WTC11 (cell line): ENCODE data around the gene PAK1.

Experiments
- FOXK1 ChIP-seq: sonication (generic); formaldehyde crosslinking; IDR thresholded peaks from 2 replicates; pipeline ENCODE4 v1.8.0; 2022; ENCODE audit warnings: mild to moderate bottlenecking, moderate library complexity, missing genetic modification reagents
- TEAD4 ChIP-seq: sonication (generic); formaldehyde crosslinking; IDR thresholded peaks from 2 replicates; pipeline ENCODE4 v1.8.0; 2022; ENCODE audit warnings: mild to moderate bottlenecking, missing genetic modification reagents
- TF ChIP-seq, protein P1 (sequence below): sonication (generic); formaldehyde crosslinking; IDR thresholded peaks from 2 replicates; pipeline ENCODE4 v1.8.0; 2022; ENCODE audit warnings: mild to moderate bottlenecking, missing genetic modification reagents
- TF ChIP-seq, protein P2 (sequence below): fragments of 200-600 bp; IDR thresholded peaks from 2 replicates; pipeline ENCODE4 v1.8.0; 2022; ENCODE audit warnings: antibody characterized with exemption
- TF ChIP-seq, protein P3 (sequence below): sonication (generic); formaldehyde crosslinking; IDR thresholded peaks from 2 replicates; pipeline ENCODE4 v1.8.0; 2022; ENCODE audit warnings: mild to moderate bottlenecking, missing genetic modification reagents
- TF ChIP-seq, protein P4 (sequence below): fragments of 250-450 bp; sonication (Bioruptor Pico); IDR thresholded peaks from 2 replicates; pipeline ENCODE4 v1.8.0; 2021; ENCODE audit warnings: mild to moderate bottlenecking
- TF ChIP-seq, protein P5 (sequence below): sonication (generic); formaldehyde crosslinking; IDR thresholded peaks from 2 replicates; pipeline ENCODE4 v1.8.1; 2023; ENCODE audit warnings: mild to moderate bottlenecking, missing genetic modification reagents, moderate library complexity
- TF ChIP-seq, protein P6 (sequence below): sonication (generic); formaldehyde crosslinking; IDR thresholded peaks from 2 replicates; pipeline ENCODE4 v1.8.0; 2022; ENCODE audit warnings: missing genetic modification reagents
- TF ChIP-seq, protein P7 (sequence below): sonication (generic); formaldehyde crosslinking; IDR thresholded peaks from 2 replicates; pipeline ENCODE4 v1.8.1; 2022; ENCODE audit warnings: low read depth, mild to moderate bottlenecking, moderate library complexity, missing genetic modification reagents, borderline replicate concordance
- TF ChIP-seq, protein P8 (sequence below): sonication (generic); formaldehyde crosslinking; IDR thresholded peaks from 2 replicates; pipeline ENCODE4 v1.8.1; 2022; ENCODE audit warnings: low read depth, missing genetic modification reagents, borderline replicate concordance
- TF ChIP-seq, protein P9 (sequence below): sonication (generic); formaldehyde crosslinking; IDR thresholded peaks from 2 replicates; pipeline ENCODE4 v1.8.1; 2023; ENCODE audit warnings: mild to moderate bottlenecking, missing genetic modification reagents, moderate library complexity
- TF ChIP-seq, protein P10 (sequence below): sonication (generic); formaldehyde crosslinking; IDR thresholded peaks from 2 replicates; pipeline ENCODE4 v1.8.1; 2022; ENCODE audit warnings: mild to moderate bottlenecking, moderate library complexity, missing genetic modification reagents

DNA sequence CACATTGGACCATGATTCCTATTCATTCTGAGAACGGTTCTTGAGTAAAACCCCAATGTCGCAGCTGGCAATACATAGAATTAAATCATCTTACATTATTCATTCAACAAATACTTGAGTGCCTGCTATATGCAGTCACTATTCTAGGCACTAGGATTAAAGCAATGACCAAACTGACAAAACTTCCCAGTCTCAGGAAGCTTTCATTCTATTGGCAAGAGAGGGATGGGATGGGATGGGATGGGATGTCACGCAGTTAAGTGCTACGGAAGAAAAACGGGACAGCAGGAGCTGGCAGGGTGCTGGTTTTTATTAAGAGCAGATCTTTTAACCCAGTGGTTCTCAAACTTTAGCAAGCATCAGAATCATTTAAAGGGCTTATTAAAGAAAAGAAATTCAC is 2.9 kb downstream of the PAK1 start:
- TF ChIP-seq, protein P1, sequence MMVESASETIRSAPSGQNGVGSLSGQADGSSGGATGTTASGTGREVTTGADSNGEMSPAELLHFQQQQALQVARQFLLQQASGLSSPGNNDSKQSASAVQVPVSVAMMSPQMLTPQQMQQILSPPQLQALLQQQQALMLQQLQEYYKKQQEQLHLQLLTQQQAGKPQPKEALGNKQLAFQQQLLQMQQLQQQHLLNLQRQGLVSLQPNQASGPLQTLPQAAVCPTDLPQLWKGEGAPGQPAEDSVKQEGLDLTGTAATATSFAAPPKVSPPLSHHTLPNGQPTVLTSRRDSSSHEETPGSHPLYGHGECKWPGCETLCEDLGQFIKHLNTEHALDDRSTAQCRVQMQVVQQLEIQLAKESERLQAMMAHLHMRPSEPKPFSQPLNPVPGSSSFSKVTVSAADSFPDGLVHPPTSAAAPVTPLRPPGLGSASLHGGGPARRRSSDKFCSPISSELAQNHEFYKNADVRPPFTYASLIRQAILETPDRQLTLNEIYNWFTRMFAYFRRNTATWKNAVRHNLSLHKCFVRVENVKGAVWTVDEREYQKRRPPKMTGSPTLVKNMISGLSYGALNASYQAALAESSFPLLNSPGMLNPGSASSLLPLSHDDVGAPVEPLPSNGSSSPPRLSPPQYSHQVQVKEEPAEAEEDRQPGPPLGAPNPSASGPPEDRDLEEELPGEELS (CRISPR knock-in tag), result 0 out of 2 replicates have a peak, but pooled peaks have one; percentile 3
- TF ChIP-seq, protein P2, sequence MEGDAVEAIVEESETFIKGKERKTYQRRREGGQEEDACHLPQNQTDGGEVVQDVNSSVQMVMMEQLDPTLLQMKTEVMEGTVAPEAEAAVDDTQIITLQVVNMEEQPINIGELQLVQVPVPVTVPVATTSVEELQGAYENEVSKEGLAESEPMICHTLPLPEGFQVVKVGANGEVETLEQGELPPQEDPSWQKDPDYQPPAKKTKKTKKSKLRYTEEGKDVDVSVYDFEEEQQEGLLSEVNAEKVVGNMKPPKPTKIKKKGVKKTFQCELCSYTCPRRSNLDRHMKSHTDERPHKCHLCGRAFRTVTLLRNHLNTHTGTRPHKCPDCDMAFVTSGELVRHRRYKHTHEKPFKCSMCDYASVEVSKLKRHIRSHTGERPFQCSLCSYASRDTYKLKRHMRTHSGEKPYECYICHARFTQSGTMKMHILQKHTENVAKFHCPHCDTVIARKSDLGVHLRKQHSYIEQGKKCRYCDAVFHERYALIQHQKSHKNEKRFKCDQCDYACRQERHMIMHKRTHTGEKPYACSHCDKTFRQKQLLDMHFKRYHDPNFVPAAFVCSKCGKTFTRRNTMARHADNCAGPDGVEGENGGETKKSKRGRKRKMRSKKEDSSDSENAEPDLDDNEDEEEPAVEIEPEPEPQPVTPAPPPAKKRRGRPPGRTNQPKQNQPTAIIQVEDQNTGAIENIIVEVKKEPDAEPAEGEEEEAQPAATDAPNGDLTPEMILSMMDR, result no peak
- TF ChIP-seq, protein P3, sequence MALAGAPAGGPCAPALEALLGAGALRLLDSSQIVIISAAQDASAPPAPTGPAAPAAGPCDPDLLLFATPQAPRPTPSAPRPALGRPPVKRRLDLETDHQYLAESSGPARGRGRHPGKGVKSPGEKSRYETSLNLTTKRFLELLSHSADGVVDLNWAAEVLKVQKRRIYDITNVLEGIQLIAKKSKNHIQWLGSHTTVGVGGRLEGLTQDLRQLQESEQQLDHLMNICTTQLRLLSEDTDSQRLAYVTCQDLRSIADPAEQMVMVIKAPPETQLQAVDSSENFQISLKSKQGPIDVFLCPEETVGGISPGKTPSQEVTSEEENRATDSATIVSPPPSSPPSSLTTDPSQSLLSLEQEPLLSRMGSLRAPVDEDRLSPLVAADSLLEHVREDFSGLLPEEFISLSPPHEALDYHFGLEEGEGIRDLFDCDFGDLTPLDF (CRISPR knock-in tag), result no peak
- no peak for TF ChIP-seq FOXK1 (CRISPR knock-in tag)
- TF ChIP-seq, protein P4, sequence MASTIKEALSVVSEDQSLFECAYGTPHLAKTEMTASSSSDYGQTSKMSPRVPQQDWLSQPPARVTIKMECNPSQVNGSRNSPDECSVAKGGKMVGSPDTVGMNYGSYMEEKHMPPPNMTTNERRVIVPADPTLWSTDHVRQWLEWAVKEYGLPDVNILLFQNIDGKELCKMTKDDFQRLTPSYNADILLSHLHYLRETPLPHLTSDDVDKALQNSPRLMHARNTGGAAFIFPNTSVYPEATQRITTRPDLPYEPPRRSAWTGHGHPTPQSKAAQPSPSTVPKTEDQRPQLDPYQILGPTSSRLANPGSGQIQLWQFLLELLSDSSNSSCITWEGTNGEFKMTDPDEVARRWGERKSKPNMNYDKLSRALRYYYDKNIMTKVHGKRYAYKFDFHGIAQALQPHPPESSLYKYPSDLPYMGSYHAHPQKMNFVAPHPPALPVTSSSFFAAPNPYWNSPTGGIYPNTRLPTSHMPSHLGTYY (CRISPR knock-in tag), result no peak
- TF ChIP-seq, protein P5, sequence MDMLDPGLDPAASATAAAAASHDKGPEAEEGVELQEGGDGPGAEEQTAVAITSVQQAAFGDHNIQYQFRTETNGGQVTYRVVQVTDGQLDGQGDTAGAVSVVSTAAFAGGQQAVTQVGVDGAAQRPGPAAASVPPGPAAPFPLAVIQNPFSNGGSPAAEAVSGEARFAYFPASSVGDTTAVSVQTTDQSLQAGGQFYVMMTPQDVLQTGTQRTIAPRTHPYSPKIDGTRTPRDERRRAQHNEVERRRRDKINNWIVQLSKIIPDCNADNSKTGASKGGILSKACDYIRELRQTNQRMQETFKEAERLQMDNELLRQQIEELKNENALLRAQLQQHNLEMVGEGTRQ (CRISPR knock-in tag), result no peak
- TF ChIP-seq TEAD4 (CRISPR knock-in tag), result no peak
- TF ChIP-seq, protein P6, sequence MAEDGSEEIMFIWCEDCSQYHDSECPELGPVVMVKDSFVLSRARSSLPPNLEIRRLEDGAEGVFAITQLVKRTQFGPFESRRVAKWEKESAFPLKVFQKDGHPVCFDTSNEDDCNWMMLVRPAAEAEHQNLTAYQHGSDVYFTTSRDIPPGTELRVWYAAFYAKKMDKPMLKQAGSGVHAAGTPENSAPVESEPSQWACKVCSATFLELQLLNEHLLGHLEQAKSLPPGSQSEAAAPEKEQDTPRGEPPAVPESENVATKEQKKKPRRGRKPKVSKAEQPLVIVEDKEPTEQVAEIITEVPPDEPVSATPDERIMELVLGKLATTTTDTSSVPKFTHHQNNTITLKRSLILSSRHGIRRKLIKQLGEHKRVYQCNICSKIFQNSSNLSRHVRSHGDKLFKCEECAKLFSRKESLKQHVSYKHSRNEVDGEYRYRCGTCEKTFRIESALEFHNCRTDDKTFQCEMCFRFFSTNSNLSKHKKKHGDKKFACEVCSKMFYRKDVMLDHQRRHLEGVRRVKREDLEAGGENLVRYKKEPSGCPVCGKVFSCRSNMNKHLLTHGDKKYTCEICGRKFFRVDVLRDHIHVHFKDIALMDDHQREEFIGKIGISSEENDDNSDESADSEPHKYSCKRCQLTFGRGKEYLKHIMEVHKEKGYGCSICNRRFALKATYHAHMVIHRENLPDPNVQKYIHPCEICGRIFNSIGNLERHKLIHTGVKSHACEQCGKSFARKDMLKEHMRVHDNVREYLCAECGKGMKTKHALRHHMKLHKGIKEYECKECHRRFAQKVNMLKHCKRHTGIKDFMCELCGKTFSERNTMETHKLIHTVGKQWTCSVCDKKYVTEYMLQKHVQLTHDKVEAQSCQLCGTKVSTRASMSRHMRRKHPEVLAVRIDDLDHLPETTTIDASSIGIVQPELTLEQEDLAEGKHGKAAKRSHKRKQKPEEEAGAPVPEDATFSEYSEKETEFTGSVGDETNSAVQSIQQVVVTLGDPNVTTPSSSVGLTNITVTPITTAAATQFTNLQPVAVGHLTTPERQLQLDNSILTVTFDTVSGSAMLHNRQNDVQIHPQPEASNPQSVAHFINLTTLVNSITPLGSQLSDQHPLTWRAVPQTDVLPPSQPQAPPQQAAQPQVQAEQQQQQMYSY (CRISPR knock-in tag), result no peak
- TF ChIP-seq, protein P7, sequence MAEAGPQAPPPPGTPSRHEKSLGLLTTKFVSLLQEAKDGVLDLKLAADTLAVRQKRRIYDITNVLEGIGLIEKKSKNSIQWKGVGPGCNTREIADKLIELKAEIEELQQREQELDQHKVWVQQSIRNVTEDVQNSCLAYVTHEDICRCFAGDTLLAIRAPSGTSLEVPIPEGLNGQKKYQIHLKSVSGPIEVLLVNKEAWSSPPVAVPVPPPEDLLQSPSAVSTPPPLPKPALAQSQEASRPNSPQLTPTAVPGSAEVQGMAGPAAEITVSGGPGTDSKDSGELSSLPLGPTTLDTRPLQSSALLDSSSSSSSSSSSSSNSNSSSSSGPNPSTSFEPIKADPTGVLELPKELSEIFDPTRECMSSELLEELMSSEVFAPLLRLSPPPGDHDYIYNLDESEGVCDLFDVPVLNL (CRISPR knock-in tag), result no peak
- TF ChIP-seq, protein P8, sequence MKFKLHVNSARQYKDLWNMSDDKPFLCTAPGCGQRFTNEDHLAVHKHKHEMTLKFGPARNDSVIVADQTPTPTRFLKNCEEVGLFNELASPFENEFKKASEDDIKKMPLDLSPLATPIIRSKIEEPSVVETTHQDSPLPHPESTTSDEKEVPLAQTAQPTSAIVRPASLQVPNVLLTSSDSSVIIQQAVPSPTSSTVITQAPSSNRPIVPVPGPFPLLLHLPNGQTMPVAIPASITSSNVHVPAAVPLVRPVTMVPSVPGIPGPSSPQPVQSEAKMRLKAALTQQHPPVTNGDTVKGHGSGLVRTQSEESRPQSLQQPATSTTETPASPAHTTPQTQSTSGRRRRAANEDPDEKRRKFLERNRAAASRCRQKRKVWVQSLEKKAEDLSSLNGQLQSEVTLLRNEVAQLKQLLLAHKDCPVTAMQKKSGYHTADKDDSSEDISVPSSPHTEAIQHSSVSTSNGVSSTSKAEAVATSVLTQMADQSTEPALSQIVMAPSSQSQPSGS (CRISPR knock-in tag), result no peak
- TF ChIP-seq, protein P9, sequence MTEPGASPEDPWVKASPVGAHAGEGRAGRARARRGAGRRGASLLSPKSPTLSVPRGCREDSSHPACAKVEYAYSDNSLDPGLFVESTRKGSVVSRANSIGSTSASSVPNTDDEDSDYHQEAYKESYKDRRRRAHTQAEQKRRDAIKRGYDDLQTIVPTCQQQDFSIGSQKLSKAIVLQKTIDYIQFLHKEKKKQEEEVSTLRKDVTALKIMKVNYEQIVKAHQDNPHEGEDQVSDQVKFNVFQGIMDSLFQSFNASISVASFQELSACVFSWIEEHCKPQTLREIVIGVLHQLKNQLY (CRISPR knock-in tag), result no peak
- TF ChIP-seq, protein P10, sequence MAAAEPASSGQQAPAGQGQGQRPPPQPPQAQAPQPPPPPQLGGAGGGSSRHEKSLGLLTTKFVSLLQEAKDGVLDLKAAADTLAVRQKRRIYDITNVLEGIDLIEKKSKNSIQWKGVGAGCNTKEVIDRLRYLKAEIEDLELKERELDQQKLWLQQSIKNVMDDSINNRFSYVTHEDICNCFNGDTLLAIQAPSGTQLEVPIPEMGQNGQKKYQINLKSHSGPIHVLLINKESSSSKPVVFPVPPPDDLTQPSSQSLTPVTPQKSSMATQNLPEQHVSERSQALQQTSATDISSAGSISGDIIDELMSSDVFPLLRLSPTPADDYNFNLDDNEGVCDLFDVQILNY, result no peak
